MG63 (cell line): ENCODE measurements around the gene MSH2. TPM values are rescaled to one million over a fixed set of nuclear protein-coding genes. Genes with fewer than 3 reads are reported as not detected.
"Not testable (repeated sequence)": the region's sequence is repeated elsewhere in the genome, so short reads cannot be mapped to it uniquely, and the experiment has no call there.

ENCODE experiments used
- DNase-seq: peaks from one replicate; pipeline ENCODE4 v3.0.0-alpha.2; 2020
- H3K27me3 ChIP-seq: fragments of 250-450 bp; sonication (Bioruptor Pico); 2 replicates; pipeline ENCODE4 v1.5.1; 2020; ENCODE audit warnings: mild to moderate bottlenecking, moderate library complexity
- H3K36me3 ChIP-seq: fragments of 250-450 bp; sonication (Bioruptor Pico); 2 replicates; pipeline ENCODE4 v1.5.1; 2020; ENCODE audit warnings: mild to moderate bottlenecking, moderate library complexity
- H3K4me3 ChIP-seq: fragments of 250-450 bp; sonication (Bioruptor Pico); 2 replicates; pipeline ENCODE4 v1.5.1; 2020; ENCODE audit warnings: mild to moderate bottlenecking, moderate library complexity
- H3K9me3 ChIP-seq: fragments of 250-450 bp; sonication (Bioruptor Pico); 2 replicates; pipeline ENCODE4 v1.5.1; 2020; ENCODE audit warnings: mild to moderate bottlenecking, moderate library complexity
- total RNA-seq: library from RNA; depleted of rRNA; stranded (reverse); fragments of >200 nt; shearing (Covaris generic); gene quantifications from 2 replicates; pipeline ENCODE4 v1.2.3, GENCODE V29; 2014; ENCODE audit warnings: low replicate concordance

MSH2 gene
- total RNA-seq, 1 experiment from 2014 or later = 62.2 TPM

GRCh38 chr2:47402555-47402804 is 476 bp upstream of the MSH2 start:
- no peaks in the 10 kb centered on the region for H3K27me3 ChIP-seq
- H3K36me3 ChIP-seq = peaks cover 26% of the 10 kb centered on the region
- H3K9me3 ChIP-seq = no peaks in the 10 kb centered on the region
- peak overlapping the region; percentile 99 for H3K4me3 ChIP-seq
- DNase-seq = no peak

DNA sequence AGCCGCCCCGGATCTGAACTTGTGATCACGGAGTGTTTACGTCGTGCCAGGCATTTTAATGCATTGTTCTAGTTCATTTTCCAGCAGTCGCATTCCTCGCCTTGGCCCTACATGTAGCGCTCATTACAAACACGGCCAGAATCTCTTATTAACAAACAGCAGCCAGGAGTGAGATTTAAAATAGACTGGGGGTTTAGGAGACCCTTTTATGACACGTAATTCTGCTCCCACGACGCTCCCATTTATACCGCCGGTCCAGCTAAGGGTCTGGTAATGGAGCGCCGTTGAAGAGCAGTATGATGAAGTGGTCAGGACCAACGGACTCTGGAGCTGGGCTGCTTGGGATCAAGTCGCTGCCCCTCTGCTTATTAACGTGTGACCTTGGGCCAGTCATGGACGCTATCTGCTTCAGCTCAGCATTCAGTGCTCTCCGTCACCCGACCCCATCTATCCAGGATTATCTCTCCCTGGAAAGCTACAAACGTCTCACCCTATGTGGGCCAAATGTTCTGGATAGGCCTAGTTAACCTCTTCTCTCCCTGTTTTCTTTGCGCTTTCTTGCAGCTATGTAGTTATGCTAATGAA is 745 bp downstream of the MSH2 start:
- Histone ChIP-seq H3K36me3 (peaks cover 36% of the 10 kb centered on the region), H3K27me3 (no peaks in the 10 kb centered on the region), H3K4me3 (peak overlapping the region; percentile 99), H3K9me3 (no peaks in the 10 kb centered on the region)
- DNase-seq = no peak

DNA sequence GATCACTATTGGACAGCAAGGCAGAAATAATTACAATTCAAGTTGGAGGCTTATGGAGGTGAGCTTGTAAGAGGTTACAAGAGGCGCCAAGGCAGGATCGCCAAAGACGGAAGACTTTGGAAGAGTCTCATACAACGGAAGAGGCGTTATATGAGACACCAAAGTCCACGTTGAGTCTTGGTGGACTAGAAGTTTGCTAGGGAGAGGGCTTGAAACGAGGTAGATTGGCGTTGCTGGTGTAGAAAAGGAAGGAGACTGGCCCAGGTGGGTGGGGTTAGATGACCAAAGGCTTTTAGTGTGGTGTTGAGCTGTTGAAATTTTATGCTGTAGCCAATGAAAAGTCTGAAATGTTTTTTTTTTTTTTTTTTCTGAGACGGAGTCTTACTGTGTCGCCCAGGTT is 1.4 kb downstream of the MSH2 start:
- no peak for DNase-seq
- Histone ChIP-seq H3K27me3 (no peaks in the 10 kb centered on the region), H3K9me3 (no peaks in the 10 kb centered on the region), H3K36me3 (peaks cover 36% of the 10 kb centered on the region), H3K4me3 (peak overlapping the region; percentile 99)

DNA sequence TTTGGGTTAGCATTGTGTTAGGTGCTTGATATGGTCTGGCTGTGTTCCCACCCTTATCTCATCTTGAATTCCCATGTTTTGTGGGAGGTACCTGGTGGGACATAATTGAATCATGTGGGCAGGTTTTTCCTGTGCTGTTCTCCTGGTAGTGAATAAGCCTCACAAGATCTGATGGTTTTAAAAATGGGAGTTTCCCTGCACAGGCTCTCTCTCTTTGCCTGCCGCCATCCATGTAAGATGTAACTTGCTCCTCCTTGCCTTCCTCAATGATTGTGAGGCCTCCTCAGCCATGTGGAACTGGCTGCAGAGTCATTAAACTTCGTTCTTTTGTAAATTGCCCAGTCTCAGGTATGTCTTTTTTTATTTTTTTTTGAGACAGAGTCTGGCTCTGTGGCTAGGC is 2.8 kb downstream of the MSH2 start:
- DNase-seq = no peak
- peaks cover 45% of the 10 kb centered on the region for H3K36me3 ChIP-seq
- no peaks in the 10 kb centered on the region for H3K27me3 ChIP-seq
- no peaks in the 10 kb centered on the region for H3K9me3 ChIP-seq
- no peak overlapping the region for H3K4me3 ChIP-seq

DNA sequence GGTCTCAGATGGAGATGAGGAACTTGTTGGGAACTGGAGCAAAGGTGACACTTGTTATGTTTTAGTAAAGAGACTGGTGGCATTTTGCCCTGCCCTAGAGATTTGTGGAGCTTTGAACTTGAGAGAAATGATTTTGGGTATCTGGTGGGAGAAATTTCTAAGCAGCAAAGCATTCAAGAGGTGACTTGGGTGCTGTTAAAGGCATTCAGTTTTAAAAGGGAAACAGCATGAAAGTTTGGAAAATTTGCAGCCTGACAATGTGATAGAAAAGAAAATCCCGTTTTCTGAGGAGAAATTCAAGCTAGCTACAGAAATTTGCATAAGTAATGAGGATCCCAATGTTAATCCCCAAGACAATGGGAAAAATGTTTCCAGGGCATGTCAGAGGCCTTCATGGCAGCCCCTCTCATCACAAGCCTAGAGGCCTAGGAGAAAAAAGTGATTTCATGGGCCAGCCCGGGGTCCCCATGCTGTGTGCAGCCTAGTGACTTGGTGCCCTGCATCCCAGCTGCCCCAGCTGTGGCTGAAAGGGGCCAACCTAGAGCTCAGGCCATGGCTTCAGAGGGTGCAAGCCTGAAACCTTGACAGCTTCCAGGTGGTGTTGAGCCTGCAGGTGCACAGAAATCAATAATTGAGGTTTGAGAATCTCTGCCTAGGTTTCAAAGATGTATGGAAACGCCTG is 3.8 kb downstream of the MSH2 start:
- H3K9me3 ChIP-seq, H3K4me3 ChIP-seq, H3K27me3 ChIP-seq, DNase-seq: not testable (repeated sequence)
- H3K36me3 ChIP-seq = peaks cover 55% of the 10 kb centered on the region

GRCh38 chr2:47407976-47408375 is 5.0 kb downstream of the MSH2 start:
- not testable (repeated sequence) for H3K9me3 ChIP-seq, H3K4me3 ChIP-seq, DNase-seq, H3K27me3 ChIP-seq
- peaks cover 61% of the 10 kb centered on the region for H3K36me3 ChIP-seq

DNA sequence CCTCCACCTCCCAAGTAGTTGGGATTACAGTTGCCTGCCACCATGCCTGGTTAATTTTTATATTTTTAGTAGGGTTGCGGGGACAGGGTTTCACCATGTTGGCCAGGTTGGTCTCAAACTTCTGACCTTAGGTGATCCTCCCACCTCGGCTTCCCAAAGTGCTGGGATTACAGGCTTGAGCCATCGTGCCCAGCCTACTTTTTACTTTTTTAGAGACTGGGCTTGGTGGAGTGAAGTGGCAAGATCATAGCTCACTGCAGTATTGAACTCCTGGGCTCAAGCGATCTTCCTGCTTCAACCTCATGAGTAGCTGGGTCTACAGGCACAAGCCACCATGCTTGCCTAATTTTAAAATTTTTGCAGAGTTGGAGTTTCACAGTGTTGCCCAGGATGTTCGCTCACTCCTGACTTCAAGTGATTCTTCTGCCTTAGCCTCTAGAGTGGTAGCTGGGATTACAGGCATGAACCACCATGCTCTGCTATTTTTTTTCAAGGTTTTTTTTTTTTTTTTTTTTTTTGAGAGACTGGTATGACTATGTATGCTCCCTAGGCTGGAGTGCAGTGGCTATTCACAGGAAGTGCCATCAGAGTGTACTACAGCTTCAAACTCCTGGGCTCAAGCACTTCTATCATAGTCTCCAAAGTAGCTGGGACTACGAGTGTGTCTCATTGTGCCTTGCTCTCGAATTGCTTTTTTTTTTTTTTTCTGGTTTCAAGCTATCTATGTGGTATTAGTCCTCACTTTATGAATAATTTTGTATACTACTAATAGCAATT is 11.9 kb downstream of the MSH2 start:
- no peak for DNase-seq
- Histone ChIP-seq H3K4me3 (no peak overlapping the region), H3K27me3 (no peaks in the 10 kb centered on the region), H3K9me3 (no peaks in the 10 kb centered on the region), H3K36me3 (peaks cover 53% of the 10 kb centered on the region)

GRCh38 chr2:47420214-47420613 is 17.3 kb downstream of the MSH2 start:
- Histone ChIP-seq H3K36me3 (peaks cover 60% of the 10 kb centered on the region), H3K9me3 (no peaks in the 10 kb centered on the region), H3K4me3 (no peak overlapping the region), H3K27me3 (no peaks in the 10 kb centered on the region)
- DNase-seq = no peak

DNA sequence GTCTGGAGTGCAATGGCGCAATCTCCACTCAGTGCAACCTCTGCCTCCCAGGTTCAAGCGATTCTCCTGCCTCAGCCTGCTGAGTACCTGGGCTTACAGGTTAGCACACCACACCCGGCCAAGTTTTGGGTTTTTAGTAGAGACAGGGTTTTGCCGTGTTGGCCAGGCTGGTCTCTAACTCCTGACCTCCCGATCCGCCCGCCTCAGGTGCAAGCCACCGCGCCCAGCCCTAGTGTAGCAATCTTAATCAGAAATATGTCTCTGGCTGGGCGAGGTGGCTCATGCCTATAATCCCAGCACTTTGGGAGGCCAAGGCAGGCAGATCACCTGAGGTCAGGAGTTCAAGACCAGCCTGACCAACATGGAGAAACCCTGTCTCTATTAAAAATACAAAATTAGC is 17.7 kb downstream of the MSH2 start:
- DNase-seq, H3K9me3 ChIP-seq, H3K27me3 ChIP-seq, H3K4me3 ChIP-seq: not testable (repeated sequence)
- H3K36me3 ChIP-seq = peaks cover 60% of the 10 kb centered on the region

DNA sequence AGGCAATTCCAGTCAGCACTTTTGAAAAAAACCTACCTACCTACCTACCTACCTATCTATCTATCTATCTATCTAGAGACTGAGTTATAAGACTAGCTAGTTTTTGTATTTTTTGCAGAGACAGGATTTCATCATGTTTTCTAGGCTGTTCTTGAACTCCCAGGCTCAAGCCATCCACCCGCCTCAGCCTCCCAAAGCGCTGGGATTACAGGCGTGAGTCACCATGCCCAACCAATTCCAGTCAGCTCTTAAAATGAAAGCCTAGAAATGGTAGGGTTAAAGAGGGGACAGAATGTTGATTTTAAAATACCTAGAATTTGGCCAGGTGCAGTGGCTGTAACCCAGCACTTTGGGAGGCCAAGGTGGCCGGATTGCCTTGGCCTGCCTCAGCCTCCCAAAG is 19.1 kb downstream of the MSH2 start:
- H3K36me3 ChIP-seq = peaks cover 53% of the 10 kb centered on the region
- no peaks in the 10 kb centered on the region for H3K9me3 ChIP-seq

DNA sequence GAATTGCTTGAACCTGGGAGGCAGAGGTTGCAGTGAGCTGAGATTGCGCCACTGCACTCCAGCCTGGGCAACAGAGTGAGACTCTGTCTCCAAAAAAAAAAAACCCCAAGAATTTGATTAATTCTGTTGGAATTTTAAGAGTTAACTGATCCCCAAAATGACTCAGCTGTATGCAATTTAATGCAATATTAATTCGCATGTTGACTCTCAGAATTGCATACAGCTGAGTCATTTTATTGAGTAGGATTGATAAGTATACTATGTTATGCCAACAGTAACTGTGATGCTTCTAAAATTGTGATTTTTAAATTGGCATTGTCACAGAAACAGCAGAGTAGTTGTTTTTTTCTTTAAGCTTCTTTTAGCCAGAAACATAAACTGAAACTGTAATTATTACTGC is 19.6 kb downstream of the MSH2 start:
- no peak for DNase-seq
- no peaks in the 10 kb centered on the region for H3K27me3 ChIP-seq
- H3K36me3 ChIP-seq = peaks cover 53% of the 10 kb centered on the region
- H3K4me3 ChIP-seq = no peak overlapping the region
- H3K9me3 ChIP-seq = no peaks in the 10 kb centered on the region

More for the DNA sequence above, 19.1 kb downstream of the MSH2 start:
- DNase-seq = peak; percentile 68
- no peak overlapping the region for H3K4me3 ChIP-seq
- H3K27me3 ChIP-seq = no peaks in the 10 kb centered on the region

- DNase-seq = no peak
- Histone ChIP-seq H3K27me3 (no peaks in the 10 kb centered on the region), H3K9me3 (no peaks in the 10 kb centered on the region), H3K36me3 (peaks cover 55% of the 10 kb centered on the region), H3K4me3 (no peak overlapping the region)
Measured at GRCh38 chr2:47426786-47427185, 23.8 kb downstream of the MSH2 start.

GRCh38 chr2:47429795-47430194 is 26.8 kb downstream of the MSH2 start:
- Histone ChIP-seq H3K36me3 (peaks cover 43% of the 10 kb centered on the region), H3K4me3 (no peak overlapping the region), H3K27me3 (no peaks in the 10 kb centered on the region), H3K9me3 (no peaks in the 10 kb centered on the region)
- DNase-seq = peak; percentile 11

- H3K27me3 ChIP-seq, H3K4me3 ChIP-seq, H3K9me3 ChIP-seq, DNase-seq: not testable (repeated sequence)
- peaks cover 34% of the 10 kb centered on the region for H3K36me3 ChIP-seq
Measured at GRCh38 chr2:47433006-47433405, 30.1 kb downstream of the MSH2 start.

DNA sequence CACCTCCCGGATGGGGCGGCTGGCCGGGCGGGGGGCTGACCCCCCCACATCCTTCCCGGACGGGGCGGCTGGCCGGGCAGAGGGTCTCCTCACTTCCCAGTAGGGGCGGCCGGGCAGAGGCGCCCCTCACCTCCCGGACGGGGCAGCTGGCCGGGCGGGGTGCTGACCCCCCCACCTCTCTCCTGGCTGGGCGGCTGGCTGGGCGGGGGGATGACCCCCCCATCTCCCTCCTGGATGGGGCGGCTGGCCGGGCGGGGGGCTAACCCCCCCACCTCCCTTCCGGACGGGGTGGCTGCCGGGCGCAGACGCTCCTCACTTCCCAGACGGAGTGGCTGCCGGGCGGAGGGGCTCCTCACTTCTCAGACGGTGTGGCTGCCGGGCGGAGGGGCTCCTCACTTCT is 30.5 kb downstream of the MSH2 start:
- not testable (repeated sequence) for H3K9me3 ChIP-seq, H3K4me3 ChIP-seq, H3K27me3 ChIP-seq, DNase-seq
- peaks cover 36% of the 10 kb centered on the region for H3K36me3 ChIP-seq

GRCh38 chr2:47437287-47437686 is 34.3 kb downstream of the MSH2 start:
- peaks cover 27% of the 10 kb centered on the region for H3K36me3 ChIP-seq
- H3K4me3 ChIP-seq = no peak overlapping the region
- DNase-seq = no peak
- H3K9me3 ChIP-seq = no peaks in the 10 kb centered on the region
- H3K27me3 ChIP-seq = no peaks in the 10 kb centered on the region

DNA sequence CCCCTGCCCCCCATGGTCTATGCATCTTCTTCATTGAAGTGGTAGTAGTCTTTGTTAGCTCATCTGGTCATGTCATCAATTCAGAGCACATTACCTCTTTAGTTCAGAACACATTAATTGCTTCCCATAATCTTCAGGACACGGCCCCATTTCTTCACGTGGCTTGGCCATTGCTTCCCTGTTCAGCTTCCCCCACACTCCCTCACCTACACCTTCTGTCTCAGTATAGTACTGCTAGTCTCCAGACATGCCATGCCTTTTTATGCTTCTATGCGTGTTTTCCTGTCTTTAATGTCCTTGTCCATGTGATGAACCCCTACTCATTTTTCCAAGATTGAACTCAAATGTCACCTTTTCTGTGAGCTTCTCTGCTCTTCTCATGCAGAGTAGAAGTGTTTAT is 35.1 kb downstream of the MSH2 start:
- DNase-seq = no peak
- Histone ChIP-seq H3K27me3 (no peaks in the 10 kb centered on the region), H3K4me3 (no peak overlapping the region)

GRCh38 chr2:47438783-47439182 is 35.8 kb downstream of the MSH2 start:
- H3K27me3 ChIP-seq = no peaks in the 10 kb centered on the region
- no peak for DNase-seq
- no peak overlapping the region for H3K4me3 ChIP-seq
- H3K36me3 ChIP-seq = peaks cover 26% of the 10 kb centered on the region
- no peaks in the 10 kb centered on the region for H3K9me3 ChIP-seq

More for the DNA sequence above, 35.1 kb downstream of the MSH2 start:
- H3K9me3 ChIP-seq = no peaks in the 10 kb centered on the region
- H3K36me3 ChIP-seq = peaks cover 26% of the 10 kb centered on the region
